BE2C (cell line): ENCODE results near the gene MMRN2.

Experiments
- DNase-seq: peaks from one replicate; pipeline ENCODE4 v3.0.0-alpha.2; 2020
- H3K27me3 ChIP-seq: fragments of 250-450 bp; sonication (Bioruptor Pico); 2 replicates; pipeline ENCODE4 v1.5.1; 2020; ENCODE audit warnings: mild to moderate bottlenecking
- H3K36me3 ChIP-seq: fragments of 250-450 bp; sonication (Bioruptor Pico); 2 replicates; pipeline ENCODE4 v1.5.1; 2020; ENCODE audit warnings: mild to moderate bottlenecking
- H3K4me1 ChIP-seq: fragments of 250-450 bp; sonication (Bioruptor Pico); 2 replicates; pipeline ENCODE4 v1.5.1; 2020
- H3K4me3 ChIP-seq: 2 replicates; pipeline ENCODE4 v1.5.1; 2011; ENCODE audit warnings: low read depth, low read length
- H3K9me3 ChIP-seq: fragments of 250-450 bp; sonication (Bioruptor Pico); 2 replicates; pipeline ENCODE4 v1.5.1; 2020
- TF ChIP-seq, protein P1 (sequence below): IDR thresholded peaks from 2 replicates; pipeline ENCODE4 v1.5.1; 2012; ENCODE audit warnings: mild to moderate bottlenecking, low read depth, low read length

MMRN2 gene

DNA sequence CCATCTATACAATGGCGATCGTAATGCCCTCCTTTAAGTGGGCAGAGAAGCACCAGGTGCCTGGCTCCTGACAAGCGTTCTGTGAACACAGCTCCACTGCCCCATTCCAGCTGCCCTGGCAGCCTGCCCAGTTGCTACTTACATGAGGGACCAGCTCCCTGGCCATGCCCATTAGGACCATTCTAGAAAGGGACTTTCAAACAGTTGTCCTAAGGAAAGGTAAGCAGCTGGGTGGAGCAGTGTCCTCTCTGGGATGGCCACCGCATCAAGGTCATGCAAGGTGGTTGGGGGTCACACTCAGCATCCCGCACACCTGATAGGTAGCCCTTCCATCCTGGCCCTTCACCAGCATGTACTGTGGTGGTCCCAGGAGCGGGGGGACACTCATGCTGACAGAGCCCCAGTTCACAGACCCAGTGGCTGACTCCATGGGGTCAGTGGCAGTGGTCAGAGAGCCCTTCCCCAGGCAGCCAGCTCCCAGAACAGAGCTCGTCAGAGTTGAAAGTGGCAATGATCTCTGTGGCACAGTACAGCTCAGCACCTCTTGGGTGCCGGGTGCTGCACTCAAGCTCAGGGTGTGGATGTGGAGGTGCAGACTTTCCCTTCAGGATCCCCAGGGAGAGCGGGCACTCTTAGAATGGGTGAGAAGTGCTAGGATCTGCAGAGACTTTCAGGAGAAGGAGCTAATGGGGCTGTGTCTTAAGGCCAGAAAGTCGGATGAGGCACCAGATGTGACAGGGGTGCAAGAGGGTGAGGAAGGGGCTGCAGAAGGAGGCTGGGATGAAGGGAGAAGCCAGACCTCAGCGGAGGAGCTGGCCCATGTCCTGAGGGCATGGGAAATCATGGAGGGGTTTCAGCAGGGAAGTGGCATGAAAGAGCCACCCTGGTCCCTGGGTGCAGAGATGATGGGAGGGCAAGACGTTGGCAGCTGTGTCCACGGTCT is 10.9 kb downstream of the MMRN2 start:
- DNase-seq = peak; percentile 80
- Histone ChIP-seq H3K9me3 (no peaks in the 10 kb centered on the region), H3K4me3 (no peak overlapping the region), H3K27me3 (no peaks in the 10 kb centered on the region), H3K36me3 (no peaks in the 10 kb centered on the region), H3K4me1 (no peaks in the 10 kb centered on the region)
- TF ChIP-seq, protein P1, sequence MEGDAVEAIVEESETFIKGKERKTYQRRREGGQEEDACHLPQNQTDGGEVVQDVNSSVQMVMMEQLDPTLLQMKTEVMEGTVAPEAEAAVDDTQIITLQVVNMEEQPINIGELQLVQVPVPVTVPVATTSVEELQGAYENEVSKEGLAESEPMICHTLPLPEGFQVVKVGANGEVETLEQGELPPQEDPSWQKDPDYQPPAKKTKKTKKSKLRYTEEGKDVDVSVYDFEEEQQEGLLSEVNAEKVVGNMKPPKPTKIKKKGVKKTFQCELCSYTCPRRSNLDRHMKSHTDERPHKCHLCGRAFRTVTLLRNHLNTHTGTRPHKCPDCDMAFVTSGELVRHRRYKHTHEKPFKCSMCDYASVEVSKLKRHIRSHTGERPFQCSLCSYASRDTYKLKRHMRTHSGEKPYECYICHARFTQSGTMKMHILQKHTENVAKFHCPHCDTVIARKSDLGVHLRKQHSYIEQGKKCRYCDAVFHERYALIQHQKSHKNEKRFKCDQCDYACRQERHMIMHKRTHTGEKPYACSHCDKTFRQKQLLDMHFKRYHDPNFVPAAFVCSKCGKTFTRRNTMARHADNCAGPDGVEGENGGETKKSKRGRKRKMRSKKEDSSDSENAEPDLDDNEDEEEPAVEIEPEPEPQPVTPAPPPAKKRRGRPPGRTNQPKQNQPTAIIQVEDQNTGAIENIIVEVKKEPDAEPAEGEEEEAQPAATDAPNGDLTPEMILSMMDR = no peak

DNA sequence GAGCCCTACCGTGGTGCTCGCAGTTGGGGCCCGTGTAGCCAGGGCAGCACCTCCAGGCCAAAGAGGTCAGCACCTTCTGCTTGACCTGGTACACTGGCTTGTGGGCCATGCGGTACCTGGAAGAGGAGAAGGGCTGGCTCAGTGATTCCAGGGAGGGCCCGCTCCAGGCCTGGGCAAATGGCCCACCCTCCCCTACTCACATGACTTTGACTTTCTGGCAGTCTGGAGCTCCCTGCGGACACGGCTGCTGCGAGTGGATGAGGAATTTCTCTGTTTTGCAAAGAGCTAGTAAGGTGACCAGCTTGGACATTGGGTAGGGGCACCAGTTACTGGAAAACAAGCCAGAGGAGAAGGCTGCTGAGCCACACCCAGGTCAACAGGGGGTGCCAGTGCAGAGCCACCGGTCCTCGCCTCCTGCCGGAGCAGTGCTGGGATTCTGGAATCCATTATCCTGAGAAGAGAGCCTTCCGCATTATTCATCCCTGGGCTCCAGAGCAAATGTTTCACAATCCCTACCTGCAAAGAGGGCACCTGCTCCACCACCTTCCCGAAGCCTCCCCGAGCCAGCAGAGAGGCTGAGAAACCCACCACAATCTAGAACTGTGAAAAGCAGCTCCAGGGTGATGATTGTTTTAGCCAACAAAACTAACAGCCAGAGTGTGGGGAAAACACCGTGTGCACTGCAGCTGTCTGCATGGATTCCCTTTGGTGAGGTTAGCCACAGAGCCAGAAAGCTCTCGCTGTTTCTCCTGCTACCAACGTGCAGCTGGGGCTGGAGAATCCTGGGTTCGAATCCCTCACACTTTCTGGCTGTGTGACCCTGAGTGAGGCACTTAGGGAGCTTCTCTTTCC is 11.8 kb downstream of the MMRN2 start:
- no peaks in the 10 kb centered on the region for H3K27me3 ChIP-seq
- H3K36me3 ChIP-seq = no peaks in the 10 kb centered on the region
- TF ChIP-seq, protein P1 = peak; percentile 60
- no peaks in the 10 kb centered on the region for H3K9me3 ChIP-seq
- H3K4me1 ChIP-seq = no peaks in the 10 kb centered on the region
- H3K4me3 ChIP-seq = no peak overlapping the region
- no peak for DNase-seq

DNA sequence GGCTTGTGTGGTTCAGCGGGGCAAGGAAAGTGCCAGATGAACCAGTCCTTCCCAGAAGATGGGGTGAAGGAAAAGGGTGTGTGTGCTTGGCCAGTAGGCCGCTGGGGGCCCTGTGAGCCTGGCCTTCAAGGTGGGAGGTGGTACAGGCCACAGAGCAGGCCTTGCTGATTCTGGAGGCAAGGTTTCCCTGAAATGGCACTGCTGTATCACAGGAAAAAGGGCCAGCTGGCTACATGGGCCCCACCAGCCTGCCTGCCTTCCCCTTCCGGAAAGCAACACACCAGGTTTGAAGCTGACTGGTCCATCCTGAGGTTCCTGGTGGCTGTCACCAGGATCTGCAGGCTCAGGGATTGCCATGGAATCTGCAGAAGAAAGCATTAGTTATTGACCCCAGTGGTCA is 12.5 kb downstream of the MMRN2 start:
- TF ChIP-seq, protein P1 = no peak
- Histone ChIP-seq H3K4me1 (no peaks in the 10 kb centered on the region), H3K27me3 (no peaks in the 10 kb centered on the region), H3K4me3 (no peak overlapping the region), H3K36me3 (no peaks in the 10 kb centered on the region), H3K9me3 (no peaks in the 10 kb centered on the region)
- no peak for DNase-seq

DNA sequence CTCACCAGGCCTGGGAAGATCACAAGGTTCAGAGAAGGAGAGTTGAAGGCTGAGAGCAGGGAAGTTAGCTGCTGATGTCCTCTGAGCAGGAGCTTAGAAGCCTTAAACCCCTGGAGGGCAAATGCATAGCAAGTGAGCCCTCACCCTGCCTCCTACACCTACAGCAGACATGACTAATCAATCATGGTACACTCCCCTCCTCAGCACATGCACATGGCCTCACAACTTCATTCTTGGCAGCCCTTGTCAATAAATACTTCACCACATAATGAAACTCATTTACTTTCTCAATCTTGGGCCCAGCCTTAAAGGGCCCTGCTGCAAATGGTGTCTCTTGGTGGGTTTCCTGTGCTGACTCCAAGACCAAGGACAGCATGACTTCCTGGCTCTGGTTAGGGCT is 12.9 kb downstream of the MMRN2 start:
- TF ChIP-seq, protein P1 = no peak
- DNase-seq = no peak
- Histone ChIP-seq H3K4me3 (no peak overlapping the region), H3K4me1 (no peaks in the 10 kb centered on the region), H3K9me3 (no peaks in the 10 kb centered on the region), H3K36me3 (no peaks in the 10 kb centered on the region), H3K27me3 (no peaks in the 10 kb centered on the region)

DNA sequence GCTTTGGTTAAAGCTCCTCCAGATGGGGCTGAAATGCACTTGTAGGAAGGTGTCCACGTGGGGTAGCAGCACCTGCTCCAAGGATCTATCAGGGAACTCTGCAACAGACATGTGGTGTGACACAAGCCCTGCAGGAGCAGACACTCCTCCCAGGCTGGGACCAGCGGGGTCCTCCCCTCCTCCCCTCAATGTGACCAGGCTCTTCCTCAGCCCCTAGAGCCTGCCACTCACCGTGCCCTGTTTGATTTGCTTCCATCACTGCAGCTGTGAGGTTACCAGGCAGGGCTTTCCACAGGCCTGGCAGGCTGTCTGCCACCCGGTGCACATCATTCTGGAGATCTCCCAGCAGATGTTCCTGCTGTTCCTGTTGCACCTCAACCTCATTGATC is 13.4 kb downstream of the MMRN2 start:
- H3K9me3 ChIP-seq = no peaks in the 10 kb centered on the region
- TF ChIP-seq, protein P1 = no peak
- H3K27me3 ChIP-seq = no peaks in the 10 kb centered on the region
- no peaks in the 10 kb centered on the region for H3K36me3 ChIP-seq
- no peak overlapping the region for H3K4me3 ChIP-seq
- no peak for DNase-seq
- no peaks in the 10 kb centered on the region for H3K4me1 ChIP-seq
